RPMI8226 (cell line): ENCODE data around the gene TEX9.

Source experiments
- DNase-seq: peaks from one replicate; pipeline ENCODE4 v3.0.0-alpha.2; 2015

Gene TEX9

DNA sequence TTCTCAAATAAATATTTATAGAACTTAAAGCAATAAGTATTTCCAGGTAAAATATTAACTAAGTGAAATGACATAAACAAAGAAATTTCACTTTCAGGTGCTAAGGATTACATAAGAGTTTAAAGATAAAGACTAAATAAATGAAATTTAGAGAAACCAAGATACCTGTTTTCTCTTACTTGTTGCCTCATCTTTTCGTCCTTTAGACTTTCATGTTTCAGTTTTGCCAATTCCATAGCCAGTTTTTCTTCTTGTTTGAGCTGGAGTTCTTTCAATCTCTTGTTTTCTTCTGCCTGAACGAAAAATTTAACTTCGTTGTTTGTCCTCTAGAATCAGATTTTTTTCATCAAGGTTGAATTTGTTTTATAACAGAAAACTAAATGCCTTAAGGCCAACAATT lies 91.0 kb downstream of the TEX9 start:
- DNase-seq: no peak

DNA sequence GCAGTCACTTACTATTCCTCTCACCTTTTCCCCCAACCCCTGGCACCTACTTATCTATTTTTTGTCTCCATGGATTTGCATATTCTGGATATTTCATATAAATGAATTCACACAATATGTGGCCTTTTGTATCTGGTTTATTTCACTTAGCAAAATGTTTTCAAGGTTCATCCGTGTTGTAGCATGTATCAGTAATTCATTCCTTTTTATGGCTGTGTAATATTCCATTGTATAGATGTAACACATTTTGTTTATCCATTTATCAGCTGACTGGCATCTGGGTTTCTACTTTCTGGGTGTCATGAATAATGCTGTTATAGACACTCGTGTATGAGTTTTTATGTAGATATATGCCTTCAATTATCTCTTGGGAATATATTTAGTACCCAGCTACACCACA lies 93.9 kb downstream of the TEX9 start:
- DNase-seq: no peak

- no peak for DNase-seq
Observed at GRCh38 chr15:56460071-56460470, 94.8 kb downstream of the TEX9 start.

DNA sequence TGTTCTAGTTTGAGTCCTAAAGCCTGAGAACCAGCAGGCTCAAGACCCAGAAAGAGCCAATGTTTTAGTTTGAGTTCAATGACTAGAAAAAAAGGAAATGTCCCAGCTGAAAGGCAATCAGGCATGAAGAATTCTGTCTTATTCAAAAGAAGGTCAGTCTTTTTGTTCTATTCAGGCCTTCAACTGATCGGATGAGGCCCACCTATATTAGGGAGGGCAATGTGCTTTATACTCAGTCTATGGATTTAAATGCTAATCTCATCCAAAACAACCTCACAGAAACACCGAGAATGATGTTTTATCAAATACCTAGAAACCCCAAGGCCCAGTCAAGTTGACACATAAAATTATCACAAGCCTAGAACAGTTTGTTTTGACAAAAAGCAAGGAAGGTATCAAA lies 95.7 kb downstream of the TEX9 start:
- no peak for DNase-seq

GRCh38 chr15:56464893-56465520 lies 99.8 kb downstream of the TEX9 start, which contains the start of gene MNS1:
MNS1 (minus strand) TSS chr15:56465137; CDS start chr15:56464972, 165 bp downstream.
- DNase-seq: peak; percentile 95

- DNase-seq: no peak
Observed at GRCh38 chr15:56467616-56468015, 102.4 kb downstream of the TEX9 start.

DNA sequence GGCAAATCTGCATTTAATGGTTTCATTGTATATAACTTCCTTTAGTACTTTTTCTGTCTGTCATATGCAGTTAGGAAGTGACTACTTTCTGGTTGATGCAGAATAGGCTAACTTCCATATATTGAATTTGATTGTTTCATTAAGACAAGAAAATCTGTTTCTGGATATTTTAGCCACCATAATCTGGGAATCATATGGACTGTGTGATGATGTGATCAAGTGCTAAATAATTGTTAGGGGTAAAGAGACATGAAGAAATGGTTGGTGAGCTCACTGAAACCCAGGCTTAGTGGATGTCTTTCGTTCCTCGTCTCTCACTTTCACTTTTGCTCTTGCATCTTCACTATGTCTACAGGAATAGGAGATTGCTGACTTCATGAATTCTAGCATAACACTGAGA lies 103.2 kb downstream of the TEX9 start:
- peak; percentile 84 for DNase-seq

GRCh38 chr15:56469483-56469882 lies 104.3 kb downstream of the TEX9 start:
- DNase-seq: no peak

- no peak for DNase-seq
Observed at GRCh38 chr15:56471440-56472069, 106.3 kb downstream of the TEX9 start.

GRCh38 chr15:56472278-56472677 lies 107.1 kb downstream of the TEX9 start:
- DNase-seq: no peak

GRCh38 chr15:56473017-56473416 lies 107.8 kb downstream of the TEX9 start:
- no peak for DNase-seq

DNA sequence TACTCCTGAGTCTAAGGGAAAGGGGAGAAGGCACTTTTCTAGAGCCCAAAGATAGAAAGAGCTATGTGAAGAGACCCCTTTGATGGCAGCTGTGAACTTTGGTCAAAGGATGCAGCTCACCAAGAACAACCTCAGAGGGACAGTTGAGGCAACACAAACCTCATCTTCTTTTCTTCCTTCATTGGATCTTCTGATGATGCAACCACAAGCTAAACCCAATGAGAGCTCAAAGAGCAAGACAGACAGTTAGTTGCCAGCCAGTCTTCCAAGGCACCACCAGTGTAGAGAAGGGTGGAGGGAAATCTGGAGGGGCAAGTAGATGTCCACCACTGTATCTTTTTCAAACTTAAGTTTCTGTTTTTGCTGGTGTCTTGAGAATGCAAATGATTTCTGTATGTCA lies 110.1 kb downstream of the TEX9 start:
- DNase-seq: no peak
